Measurements from ENCODE around the gene FRMD4B.

DNA sequence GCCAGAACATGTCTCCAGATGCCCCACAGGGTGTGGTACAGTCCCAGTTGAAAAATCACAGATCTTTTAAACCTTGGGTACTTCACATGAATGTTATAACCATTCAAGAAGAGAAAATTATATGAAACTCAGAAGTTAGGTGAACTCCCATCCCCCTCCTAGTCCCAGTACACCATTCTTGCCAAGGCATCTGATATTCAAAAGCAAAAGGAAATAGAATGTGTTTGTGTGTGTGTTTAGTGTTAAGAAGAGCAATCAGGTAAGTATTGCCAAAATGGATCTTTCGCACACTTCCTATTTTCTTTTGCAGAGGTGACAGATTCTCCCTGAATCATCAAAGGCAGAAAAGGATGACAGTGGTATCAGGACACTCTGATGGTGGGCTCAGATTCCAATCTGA is 219.4 kb downstream of the FRMD4B start:
- TF ChIP-seq, protein P1, sequence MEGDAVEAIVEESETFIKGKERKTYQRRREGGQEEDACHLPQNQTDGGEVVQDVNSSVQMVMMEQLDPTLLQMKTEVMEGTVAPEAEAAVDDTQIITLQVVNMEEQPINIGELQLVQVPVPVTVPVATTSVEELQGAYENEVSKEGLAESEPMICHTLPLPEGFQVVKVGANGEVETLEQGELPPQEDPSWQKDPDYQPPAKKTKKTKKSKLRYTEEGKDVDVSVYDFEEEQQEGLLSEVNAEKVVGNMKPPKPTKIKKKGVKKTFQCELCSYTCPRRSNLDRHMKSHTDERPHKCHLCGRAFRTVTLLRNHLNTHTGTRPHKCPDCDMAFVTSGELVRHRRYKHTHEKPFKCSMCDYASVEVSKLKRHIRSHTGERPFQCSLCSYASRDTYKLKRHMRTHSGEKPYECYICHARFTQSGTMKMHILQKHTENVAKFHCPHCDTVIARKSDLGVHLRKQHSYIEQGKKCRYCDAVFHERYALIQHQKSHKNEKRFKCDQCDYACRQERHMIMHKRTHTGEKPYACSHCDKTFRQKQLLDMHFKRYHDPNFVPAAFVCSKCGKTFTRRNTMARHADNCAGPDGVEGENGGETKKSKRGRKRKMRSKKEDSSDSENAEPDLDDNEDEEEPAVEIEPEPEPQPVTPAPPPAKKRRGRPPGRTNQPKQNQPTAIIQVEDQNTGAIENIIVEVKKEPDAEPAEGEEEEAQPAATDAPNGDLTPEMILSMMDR (IDR thresholded peaks at IDR 0.05), result no peak
- TF ChIP-seq EP300 (IDR thresholded peaks at IDR 0.05; ENCODE audit: low read depth) (no peak), POLR2AphosphoS5 (IDR thresholded peaks at IDR 0.05) (no peak)

Measured in transverse colon (tissue), 4 donors.